Endothelial cell (in vitro differentiated cells): Measurements from ENCODE around the gene GPR158. TPM values are rescaled to one million over a fixed set of nuclear protein-coding genes. Genes with fewer than 3 reads are reported as not detected.

Source experiments
- DNase-seq: peaks from one replicate; pipeline ENCODE4 v3.0.0; 2021; ENCODE audit warnings: low spot score
- H3K27ac Mint-ChIP-seq: one replicate; pipeline ENCODE4 v1.8.0; 2021; ENCODE audit warnings: mixed read lengths, inconsistent platforms; ENCODE audit not compliant: unreplicated experiment
- H3K27me3 Mint-ChIP-seq: one replicate; pipeline ENCODE4 v1.8.0; 2021; ENCODE audit warnings: mild to moderate bottlenecking, moderate library complexity, mixed read lengths, inconsistent platforms; ENCODE audit not compliant: unreplicated experiment
- H3K36me3 Mint-ChIP-seq: one replicate; pipeline ENCODE4 v1.8.0; 2021; ENCODE audit warnings: mild to moderate bottlenecking, low read depth, mixed read lengths, inconsistent platforms; ENCODE audit not compliant: unreplicated experiment
- H3K4me1 Mint-ChIP-seq: one replicate; pipeline ENCODE4 v1.8.0; 2021; ENCODE audit warnings: mild to moderate bottlenecking, mixed read lengths, inconsistent platforms; ENCODE audit not compliant: unreplicated experiment
- H3K4me3 Mint-ChIP-seq: one replicate; pipeline ENCODE4 v1.8.0; 2021; ENCODE audit warnings: mild to moderate bottlenecking, mixed read lengths, inconsistent platforms; ENCODE audit not compliant: unreplicated experiment
- H3K9me3 Mint-ChIP-seq: one replicate; pipeline ENCODE4 v1.8.0; 2021; ENCODE audit warnings: mixed read lengths, inconsistent platforms; ENCODE audit not compliant: unreplicated experiment
- total RNA-seq: library from RNA; stranded (reverse); fragmentation: NEBNext Ultra II Directional; extraction: Animal tissue kit (Norgen Biotek cat#: 25700); gene quantifications from one replicate; pipeline ENCODE4 v1.2.1, GENCODE V29; 2021; ENCODE audit not compliant: unreplicated experiment
- TF ChIP-seq, protein P1 (sequence below): fragments of 200-600 bp; sonication (generic); IDR thresholded peaks from one replicate; pipeline ENCODE4 v1.5.0; 2021; ENCODE audit warnings: antibody characterized with exemption; ENCODE audit not compliant: unreplicated experiment

Gene GPR158
- total RNA-seq, 1 donor from 2014 or later: 0.13 TPM

GRCh38 chr10:25578061-25578460 is 403.3 kb downstream of the GPR158 start:
- no peak overlapping the region for H3K4me3 Mint-ChIP-seq
- no peaks in the 10 kb centered on the region for H3K4me1 Mint-ChIP-seq
- no peaks in the 10 kb centered on the region for H3K9me3 Mint-ChIP-seq
- no peaks in the 10 kb centered on the region for H3K36me3 Mint-ChIP-seq
- DNase-seq: no peak
- TF ChIP-seq, protein P1, sequence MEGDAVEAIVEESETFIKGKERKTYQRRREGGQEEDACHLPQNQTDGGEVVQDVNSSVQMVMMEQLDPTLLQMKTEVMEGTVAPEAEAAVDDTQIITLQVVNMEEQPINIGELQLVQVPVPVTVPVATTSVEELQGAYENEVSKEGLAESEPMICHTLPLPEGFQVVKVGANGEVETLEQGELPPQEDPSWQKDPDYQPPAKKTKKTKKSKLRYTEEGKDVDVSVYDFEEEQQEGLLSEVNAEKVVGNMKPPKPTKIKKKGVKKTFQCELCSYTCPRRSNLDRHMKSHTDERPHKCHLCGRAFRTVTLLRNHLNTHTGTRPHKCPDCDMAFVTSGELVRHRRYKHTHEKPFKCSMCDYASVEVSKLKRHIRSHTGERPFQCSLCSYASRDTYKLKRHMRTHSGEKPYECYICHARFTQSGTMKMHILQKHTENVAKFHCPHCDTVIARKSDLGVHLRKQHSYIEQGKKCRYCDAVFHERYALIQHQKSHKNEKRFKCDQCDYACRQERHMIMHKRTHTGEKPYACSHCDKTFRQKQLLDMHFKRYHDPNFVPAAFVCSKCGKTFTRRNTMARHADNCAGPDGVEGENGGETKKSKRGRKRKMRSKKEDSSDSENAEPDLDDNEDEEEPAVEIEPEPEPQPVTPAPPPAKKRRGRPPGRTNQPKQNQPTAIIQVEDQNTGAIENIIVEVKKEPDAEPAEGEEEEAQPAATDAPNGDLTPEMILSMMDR: no peak
- H3K27me3 Mint-ChIP-seq: no peaks in the 10 kb centered on the region
- H3K27ac Mint-ChIP-seq: no peak overlapping the region

- no peak for DNase-seq
- Mint-ChIP-seq H3K27me3 (peaks cover 2% of the 10 kb centered on the region), H3K27ac (no peak overlapping the region), H3K9me3 (peaks cover 4% of the 10 kb centered on the region), H3K4me3 (no peak overlapping the region), H3K4me1 (no peaks in the 10 kb centered on the region), H3K36me3 (peaks cover 9% of the 10 kb centered on the region)
- TF ChIP-seq, protein P1: no peak
Measured at GRCh38 chr10:25582961-25583360, 408.2 kb downstream of the GPR158 start.

DNA sequence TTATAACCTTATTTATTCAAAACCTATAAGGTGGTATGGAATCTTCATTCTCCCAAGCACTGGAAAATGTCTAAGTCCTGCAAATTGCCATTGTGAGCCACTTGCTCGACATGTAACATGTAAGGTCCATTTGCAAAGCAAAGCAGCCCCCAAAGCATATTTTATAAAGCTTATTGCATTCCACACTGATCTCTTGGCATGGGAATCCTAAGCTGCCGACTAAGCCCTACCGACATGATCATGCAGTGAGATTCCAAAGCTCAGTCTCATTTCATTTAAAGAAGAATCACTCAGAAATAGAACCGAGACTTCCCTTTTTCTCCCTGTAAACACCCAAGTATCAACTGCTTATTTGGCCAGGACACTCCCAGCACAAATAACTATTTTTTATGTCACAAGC is 425.9 kb downstream of the GPR158 start:
- Mint-ChIP-seq H3K36me3 (no peaks in the 10 kb centered on the region), H3K27me3 (no peaks in the 10 kb centered on the region), H3K9me3 (no peaks in the 10 kb centered on the region), H3K4me1 (peaks cover 13% of the 10 kb centered on the region), H3K27ac (no peak overlapping the region), H3K4me3 (no peak overlapping the region)
- TF ChIP-seq, protein P1: no peak
- no peak for DNase-seq

DNA sequence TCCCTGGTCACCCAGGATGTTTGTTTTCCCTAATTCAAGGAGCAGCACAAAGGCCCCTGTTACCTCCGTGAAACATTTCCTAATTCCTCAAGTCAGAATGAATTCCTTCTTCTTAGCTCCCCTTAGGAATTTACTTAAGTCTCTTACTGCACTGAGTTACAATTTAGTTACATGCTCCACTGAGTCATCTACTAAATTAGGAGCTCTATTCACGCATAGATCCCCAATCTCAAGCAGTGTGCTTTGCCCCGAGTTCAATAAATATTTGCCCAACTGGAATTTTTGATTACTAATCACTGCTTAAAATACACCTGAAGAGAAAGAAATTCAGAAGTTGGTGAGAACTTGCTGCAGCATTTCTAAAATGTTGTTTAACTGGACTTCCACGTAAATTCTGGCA is 429.8 kb downstream of the GPR158 start:
- H3K9me3 Mint-ChIP-seq: no peaks in the 10 kb centered on the region
- no peaks in the 10 kb centered on the region for H3K36me3 Mint-ChIP-seq
- no peak for DNase-seq
- no peaks in the 10 kb centered on the region for H3K27me3 Mint-ChIP-seq
- TF ChIP-seq, protein P1: no peak
- peaks cover 15% of the 10 kb centered on the region for H3K4me1 Mint-ChIP-seq
- H3K27ac Mint-ChIP-seq: no peak overlapping the region
- no peak overlapping the region for H3K4me3 Mint-ChIP-seq

DNA sequence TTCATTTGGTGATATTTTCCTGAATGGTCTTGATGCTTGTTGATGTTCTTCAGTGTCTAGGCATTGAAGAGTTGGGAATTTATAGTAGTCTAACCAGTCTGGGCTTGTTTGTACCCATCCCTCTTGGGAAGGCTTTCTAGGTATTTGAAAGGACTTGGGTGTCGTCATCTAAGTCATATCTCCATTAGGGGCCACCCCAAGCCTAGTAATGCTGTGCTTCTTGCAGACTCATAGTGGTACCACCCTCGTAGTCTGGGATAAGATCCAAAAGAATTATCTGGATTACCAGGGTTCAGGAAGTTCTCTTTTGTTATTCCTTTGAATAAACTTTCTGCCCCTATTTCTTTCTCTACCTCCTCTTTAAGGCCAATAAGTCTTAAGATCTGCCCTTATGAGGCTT is 439.9 kb downstream of the GPR158 start:
- no peak for DNase-seq
- Mint-ChIP-seq H3K36me3 (no peaks in the 10 kb centered on the region), H3K9me3 (no peaks in the 10 kb centered on the region), H3K27ac (no peak overlapping the region), H3K4me3 (no peak overlapping the region), H3K27me3 (peaks cover 2% of the 10 kb centered on the region), H3K4me1 (no peaks in the 10 kb centered on the region)
- TF ChIP-seq, protein P1: no peak
